Measurements from ENCODE around the gene MAP2K5.

MAP2K5 gene

DNA sequence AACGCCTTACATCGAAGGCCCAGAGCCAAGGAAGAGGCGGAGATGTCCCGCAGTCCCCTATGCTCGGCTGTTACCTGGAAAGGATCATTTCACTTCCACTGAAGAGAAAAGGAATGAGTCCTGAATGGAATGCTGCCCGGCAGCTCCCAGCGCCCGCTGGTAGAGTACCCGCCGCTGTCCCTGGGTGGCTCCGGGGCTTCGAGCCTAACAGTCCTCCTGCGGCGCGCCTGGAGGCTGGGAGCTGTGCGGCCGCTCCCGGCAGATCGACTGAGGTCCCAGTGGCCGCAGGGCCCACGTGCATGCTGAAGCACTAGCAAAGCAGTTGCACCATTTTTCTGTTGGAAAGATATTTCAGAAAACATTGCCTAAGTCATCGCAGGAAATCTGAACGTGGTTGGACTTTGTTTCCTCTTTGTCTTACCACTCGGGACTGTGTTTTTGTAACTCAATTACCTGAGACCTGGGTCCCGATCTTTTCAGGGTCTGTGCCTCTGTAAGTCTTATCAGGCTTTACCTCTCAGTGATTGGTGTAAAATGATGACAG, 296.4 kb downstream of the MAP2K5 start:
- peak; percentile 78 for DNase-seq (ENCODE audit: low spot score)

DNA sequence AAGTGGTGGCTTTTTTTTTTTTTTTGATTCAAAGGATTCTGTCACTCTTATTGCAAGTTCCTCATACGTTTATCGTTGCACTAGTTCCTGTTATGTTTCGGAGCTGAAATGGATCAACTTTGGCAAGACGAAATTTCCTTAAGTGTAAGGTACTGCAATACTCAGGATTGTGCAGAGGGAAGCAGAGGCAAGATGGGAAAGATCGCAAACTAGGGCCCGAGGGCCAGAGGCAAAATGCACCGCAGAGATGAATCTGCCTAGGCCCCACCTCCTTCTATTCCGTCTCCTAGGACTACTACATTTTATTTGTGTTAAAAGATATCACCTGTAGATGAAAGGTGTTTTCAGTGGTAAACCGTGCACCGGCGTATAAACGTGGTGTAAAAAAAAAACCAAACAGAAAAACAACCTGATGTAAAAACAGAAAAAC, 297.0 kb downstream of the MAP2K5 start:
- peak; percentile 69 for DNase-seq (ENCODE audit: low spot score)

DNA sequence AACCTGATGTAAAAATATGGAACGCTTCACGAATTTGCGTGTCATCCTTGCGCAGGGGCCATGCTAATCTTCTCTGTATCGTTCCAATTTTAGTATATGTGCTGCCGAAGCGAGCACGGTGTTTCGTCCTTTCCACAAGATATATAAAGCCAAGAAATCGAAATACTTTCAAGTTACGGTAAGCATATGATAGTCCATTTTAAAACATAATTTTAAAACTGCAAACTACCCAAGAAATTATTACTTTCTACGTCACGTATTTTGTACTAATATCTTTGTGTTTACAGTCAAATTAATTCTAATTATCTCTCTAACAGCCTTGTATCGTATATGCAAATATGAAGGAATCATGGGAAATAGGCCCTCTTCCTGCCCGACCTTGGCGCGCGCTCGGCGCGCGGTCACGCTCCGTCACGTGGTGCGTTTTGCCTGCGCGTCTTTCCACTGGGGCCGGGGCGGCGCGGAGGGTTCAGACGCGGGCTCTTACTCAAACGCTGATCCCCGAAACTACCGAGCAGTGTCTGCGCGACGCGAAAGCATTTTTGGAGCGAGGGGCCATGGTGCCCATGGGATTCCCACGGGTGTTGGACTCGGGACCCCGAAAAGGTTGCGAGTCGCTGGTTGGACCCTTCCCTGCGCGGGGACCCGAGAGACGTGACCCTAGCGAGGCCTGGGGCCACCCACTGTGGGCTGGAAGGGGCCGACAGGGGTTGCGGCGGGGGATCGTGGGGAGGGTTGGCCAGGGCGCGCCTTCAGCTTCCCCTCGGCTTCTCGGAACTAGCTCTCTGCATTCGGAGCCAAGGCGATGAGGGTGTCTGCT, 297.6 kb downstream of the MAP2K5 start, which contains the start of gene RNU6-1:
Gene RNU6-1 (minus strand): TSS at position 117 of the 820 bp plus-strand sequence.
- peak; percentile 93 for DNase-seq (ENCODE audit: low spot score)

DNA sequence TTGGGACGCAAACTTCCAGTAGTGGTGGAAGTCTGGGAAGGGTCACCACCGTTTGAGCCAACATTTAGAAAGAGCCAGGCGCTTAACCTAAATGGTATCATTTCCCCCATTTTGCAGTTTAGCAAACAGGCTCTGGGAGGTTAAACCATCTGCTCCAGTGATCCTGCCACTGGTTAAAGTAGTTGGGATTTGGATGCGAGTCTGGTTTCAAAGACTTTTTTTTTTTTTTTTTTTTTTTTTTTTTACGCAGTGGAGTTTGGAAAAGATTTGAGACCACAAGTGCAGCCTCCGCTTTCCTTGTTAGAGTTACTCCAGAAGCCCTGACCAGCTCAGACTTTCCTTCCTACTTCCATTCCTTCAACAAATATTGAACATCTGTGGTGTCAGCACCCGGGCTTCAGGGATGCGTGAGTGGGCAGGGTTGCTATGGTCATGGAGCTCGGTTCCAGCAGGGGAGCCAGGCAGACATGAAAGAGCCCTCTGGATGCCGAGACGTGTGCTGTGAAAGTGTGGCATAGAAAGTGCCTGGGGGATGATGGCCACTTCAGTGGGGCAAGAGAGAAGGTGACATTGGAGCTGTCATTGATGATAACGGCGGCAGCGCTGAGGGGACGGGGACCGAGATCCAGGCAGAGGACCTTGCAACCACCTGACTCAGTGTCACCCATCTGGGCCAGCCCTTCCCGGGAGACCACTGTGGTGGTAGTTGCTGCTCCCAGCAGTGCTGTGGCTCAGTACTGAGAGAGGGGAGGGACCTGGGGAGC, 298.4 kb downstream of the MAP2K5 start:
- DNase-seq (ENCODE audit: low spot score) = peak; percentile 53

DNA sequence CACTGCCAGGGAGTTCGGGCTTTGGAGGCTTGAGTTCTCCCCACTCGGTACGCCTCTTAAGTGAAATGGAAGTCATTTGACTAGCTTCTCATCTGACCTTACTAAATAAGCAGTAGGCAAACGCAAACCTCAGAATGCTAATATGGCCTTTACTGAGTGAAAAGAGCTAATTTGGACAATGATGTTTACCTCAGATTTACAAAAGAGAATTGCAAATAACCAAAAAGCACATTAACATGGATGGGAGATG, 298.9 kb downstream of the MAP2K5 start:
- no peak for DNase-seq (ENCODE audit: low spot score)

DNA sequence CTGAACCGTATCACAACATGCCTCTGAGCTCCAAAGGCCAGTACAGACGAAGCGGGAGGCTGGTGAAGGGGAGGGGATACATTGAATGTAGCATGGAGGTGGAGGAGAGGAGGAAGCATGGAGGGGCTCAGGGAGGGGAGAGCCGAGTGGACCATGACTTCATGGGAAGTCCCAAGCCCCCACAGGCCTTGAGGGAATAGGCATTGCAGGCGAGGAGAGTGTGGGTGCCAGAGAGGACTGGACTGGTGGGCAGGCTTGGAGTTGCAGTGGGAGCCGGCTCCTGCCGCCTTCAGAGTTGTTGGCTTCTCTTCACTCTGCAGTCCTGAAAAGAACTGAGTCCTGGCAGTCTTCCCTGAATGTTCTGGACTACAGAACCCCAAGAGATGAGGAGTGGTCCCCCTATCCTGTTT, 300.6 kb downstream of the MAP2K5 start:
- DNase-seq (ENCODE audit: low spot score) = no peak

DNA sequence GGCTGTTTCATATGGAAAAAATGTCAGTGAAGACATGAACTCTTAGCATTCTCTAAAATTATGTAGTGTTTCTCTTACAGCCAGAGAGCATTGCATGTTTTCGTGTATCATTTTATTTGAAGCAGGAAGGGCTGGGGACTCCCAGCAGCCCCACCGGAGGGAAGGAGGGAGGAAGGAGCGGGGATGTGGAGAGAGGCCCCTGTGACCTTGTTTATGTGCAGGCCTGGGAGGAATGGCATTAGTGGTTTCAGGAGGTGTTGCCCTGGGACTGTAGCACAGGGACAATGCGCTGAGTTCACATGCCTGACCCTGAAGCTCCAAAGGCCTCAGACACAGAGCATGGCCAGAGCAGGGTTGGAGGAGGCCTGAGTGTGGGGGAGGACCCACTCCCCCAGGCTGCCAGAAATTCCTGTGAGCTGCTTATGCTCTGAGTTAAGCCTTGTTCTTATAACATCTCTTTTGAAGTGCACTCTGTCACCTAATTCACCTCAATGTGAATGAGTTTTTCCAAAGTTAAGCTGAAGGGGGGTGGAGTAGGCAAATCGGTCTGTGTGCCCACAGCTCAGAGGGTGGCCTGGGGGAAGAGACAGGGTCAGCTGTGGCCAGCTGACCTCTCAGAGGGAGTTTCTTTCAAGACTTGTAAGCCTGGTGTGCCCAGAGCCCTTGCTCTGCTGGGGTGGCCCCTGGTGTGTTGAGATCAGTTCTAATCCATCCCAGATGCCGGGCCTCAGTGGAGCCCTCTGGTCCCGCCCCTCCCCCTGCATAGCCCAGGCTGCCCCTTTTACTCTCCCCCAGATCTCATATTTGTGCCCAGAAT, 301.3 kb downstream of the MAP2K5 start:
- DNase-seq (ENCODE audit: low spot score) = peak; percentile 31

DNA sequence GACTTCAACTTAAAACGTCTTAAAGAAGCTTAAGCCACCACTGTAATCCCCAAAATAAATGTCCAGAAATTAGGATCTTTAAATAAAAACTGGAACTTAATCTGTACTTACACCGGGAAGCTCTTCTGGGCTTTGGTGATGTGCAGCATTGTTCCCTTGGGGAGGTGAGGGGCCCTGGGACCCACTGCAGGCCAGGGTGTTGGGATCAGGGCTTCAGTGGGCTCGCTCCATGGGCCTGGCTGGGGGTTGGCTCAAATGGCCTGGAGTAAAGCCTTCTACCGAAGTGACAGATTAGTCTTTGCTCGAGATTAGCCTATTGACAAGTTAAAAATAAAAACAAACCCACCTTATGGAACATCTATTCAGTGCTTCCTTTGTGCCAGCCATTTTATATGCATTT, 303.5 kb downstream of the MAP2K5 start:
- no peak for DNase-seq (ENCODE audit: low spot score)

DNA sequence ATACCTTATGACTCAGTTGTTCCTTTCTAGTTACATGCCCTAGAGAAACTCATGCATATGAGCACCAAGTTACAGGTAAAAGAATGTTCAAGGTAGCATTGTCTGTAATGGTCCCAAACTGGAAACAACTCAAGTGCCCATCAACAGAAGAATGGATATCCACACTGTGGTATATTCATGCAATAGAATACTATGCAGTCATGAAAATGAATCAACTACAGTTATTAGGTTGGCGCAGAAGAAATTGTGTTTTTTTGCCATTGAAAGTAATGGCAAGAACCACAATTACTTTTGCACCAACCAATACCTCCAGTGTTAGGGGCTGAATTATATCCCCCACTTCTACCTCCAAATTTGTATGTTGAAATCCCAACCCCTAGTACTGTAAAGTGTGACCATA, 307.0 kb downstream of the MAP2K5 start:
- DNase-seq (ENCODE audit: low spot score) = no peak

DNA sequence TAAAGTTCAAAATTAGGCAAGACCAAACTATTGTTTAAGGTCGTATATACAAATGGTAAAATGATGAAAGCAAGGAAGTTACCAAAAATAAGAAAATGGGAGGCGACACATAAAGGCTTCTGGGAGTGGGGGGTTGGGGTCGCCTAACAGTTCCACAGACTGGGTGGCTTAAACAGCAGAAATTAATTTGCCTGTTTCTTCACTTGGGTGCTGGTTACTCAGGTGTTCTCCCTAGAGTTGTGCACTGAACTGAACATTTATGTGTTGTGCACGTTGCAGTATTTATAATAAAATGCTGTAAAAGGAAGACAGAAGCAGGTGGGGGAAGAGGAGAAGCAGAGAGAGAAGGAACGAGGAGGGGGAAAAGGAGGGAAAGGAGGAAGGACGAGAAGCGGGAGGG, 307.8 kb downstream of the MAP2K5 start:
- DNase-seq (ENCODE audit: low spot score) = no peak

DNA sequence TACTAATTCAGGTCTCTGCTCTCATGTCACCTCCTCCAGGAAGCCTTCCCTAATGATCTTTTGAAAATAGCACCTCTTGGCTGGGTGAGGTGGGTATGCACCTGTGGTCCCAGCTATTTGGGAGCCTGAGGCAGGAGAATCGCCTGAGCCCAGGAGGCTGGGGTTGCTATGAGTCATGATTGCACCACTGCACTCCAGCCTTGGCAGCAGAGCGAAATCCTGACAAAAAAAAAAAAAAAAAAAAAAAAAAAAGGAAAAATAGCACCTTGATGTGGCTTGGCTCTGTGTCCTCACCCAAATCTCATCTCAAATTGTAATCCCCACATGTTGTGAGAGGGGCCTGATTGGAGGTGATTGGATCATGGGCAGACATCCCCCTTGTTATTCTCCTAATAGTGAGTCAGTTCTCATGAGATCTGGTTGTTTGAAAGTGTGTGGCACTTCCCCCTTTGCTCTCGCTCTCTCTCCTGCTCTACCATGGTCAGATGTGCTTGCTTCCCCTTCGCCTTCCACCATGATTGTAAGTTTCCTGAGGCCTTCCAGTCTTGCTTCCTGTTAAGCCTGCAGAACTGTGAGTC, 308.6 kb downstream of the MAP2K5 start:
- DNase-seq (ENCODE audit: low spot score) = peak; percentile 57

DNA sequence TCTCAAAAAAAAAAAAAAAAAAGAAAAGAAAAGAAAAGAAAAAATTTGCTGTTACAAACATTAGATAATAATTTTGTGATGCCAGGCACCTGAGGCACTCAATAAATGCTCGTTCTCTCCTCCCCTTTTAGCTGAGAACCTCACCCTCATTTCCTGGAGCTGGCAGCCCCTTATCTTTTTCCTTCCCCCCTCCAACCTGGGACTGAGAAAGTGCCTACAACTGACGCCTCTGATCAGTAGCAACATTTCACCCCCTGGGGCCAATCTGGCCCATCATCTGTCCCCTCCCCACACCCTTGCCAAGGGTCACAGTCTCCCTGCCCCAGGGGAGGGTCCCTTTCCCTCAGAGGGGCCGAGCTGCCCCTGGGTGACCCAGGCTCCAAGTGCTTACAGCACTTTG, 309.9 kb downstream of the MAP2K5 start:
- DNase-seq (ENCODE audit: low spot score) = no peak

DNA sequence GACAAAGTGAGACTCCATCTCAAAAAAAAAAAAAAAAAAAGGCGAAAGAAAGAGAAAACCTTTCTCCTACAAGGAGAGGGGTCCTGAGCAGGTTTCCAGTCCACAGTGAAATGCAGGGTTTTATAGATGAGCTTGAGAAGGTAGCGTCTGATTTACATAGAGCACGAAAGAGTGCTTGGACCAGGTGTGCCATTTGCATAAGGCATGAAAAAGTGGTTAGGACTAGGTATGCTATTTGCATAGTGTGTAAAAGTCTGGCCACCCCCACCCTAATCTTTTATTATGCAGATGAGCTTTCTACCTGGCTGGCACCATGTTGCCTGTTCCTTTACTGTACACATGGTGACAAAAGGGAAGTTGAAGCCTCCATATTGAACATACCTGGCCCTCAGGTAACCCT, 311.0 kb downstream of the MAP2K5 start:
- no peak for DNase-seq (ENCODE audit: low spot score)

DNA sequence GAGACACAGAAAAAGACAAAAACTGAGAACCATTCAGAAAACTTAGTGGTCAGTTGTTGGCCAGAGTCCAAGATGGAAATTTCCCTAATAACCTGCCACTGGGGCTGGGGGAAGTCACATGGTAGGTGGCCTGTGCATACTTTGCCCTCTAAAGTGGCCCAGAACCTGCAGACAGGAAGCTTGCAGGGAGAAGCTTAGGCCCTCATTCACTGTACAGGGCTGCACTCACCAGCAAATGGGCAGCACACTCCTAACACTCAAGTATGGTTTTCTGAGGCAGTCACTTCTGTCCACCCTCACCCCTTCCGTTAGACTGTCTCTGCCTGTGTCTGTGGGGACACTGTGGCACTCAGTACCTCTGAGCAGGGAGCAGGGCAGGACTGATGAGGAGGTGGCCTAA, 311.9 kb downstream of the MAP2K5 start:
- DNase-seq (ENCODE audit: low spot score) = no peak

DNA sequence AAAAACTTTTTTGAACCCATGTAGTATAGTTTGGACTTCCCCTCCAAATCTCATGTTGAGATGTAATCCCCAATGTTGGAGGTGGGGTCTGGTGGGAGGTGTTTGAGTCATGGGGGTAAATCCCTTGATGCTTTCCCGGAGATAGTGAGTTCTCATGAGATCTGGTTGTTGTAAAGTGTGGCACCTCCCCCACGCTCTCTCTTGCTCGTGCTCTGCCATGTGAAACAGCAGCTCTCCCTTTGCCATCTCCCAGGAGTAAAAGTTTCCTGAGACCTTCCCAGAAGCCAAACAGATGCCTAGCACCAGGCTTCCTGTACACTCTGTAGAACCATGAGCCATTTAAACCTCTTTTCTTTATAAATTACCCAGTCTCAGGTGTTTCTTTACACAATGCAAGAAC, 313.3 kb downstream of the MAP2K5 start:
- DNase-seq (ENCODE audit: low spot score) = peak; percentile 19

Measured in kidney tubule cell (primary cell).